IPS-15b (cell line): ENCODE measurements around the gene LRRC27.

ENCODE experiments used
- H3K27me3 ChIP-seq: one replicate; pipeline ENCODE4 v1.6.1; 2013; ENCODE audit warnings: low read length; ENCODE audit not compliant: control insufficient read depth, insufficient read depth
- H3K36me3 ChIP-seq: one replicate; pipeline ENCODE4 v1.6.1; 2013; ENCODE audit warnings: low read length; ENCODE audit not compliant: control insufficient read depth, insufficient read depth
- H3K4me1 ChIP-seq: one replicate; pipeline ENCODE4 v1.6.1; 2013; ENCODE audit warnings: mild to moderate bottlenecking, low read length; ENCODE audit not compliant: control insufficient read depth, insufficient read depth
- H3K4me3 ChIP-seq: one replicate; pipeline ENCODE4 v1.5.1; 2013; ENCODE audit warnings: low read depth, low read length
- H3K9ac ChIP-seq: one replicate; pipeline ENCODE4 v1.6.1; 2013; ENCODE audit warnings: low read depth, mild to moderate bottlenecking, low read length
- H3K9me3 ChIP-seq: one replicate; pipeline ENCODE4 v1.6.1; 2013; ENCODE audit warnings: mild to moderate bottlenecking, low read length; ENCODE audit not compliant: control insufficient read depth, insufficient read depth

The LRRC27 gene

DNA sequence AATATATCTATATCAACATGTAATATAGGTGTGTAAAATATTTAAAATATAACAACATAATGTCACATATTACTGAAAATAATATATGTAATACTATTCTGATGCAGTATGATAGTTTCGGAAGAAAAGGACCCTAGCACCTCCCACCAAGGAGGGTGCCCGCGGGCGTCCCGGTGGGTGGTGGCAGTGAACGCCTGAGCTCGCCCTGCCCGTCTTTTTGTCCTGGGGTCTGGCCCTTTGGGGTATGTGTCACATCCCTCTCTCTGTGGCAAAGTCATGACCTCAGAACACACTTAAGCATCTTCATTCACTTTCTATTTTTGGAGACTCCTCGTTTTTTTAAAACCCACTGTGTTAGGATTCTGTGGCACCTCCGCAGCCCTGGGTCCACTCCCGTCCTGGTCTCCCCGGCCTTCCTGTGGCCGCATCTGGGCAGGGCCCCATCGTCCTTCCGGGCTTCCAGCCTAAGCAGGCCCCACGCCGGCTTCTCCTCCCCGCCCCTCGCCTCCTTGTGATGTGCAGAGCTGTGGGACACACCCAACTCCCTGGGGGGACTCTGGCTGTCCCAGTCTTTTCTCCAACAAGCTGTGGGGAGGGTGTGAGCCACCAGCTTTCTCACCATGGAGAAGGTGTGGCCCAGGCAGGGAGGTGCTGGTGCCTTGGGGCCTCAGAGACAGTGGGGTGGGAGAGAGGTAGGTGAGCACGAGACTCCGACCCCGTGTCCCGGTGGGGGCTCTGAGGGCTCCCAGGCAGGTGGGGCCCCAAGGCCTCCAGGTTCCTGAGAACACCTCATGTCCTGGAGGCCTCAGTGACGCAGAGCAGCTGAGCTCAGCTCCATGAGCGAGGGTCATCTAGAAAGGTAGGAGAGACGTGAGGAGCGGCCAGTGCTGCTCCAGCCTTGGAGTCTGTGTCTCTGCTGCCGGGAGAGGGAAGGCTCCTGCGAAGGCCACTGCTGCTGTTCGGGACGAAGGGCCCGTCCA, 81.5 kb downstream of the LRRC27 start:
- Histone ChIP-seq H3K9ac (no peak overlapping the region), H3K4me3 (no peak overlapping the region), H3K27me3 (no peaks in the 10 kb centered on the region), H3K36me3 (no peaks in the 10 kb centered on the region), H3K9me3 (no peaks in the 10 kb centered on the region), H3K4me1 (no peaks in the 10 kb centered on the region)

GRCh38 chr10:132414402-132415016, 82.5 kb downstream of the LRRC27 start:
- Histone ChIP-seq H3K4me3 (no peak overlapping the region), H3K4me1 (peaks cover 3% of the 10 kb centered on the region), H3K9ac (no peak overlapping the region), H3K36me3 (no peaks in the 10 kb centered on the region), H3K27me3 (no peaks in the 10 kb centered on the region), H3K9me3 (no peaks in the 10 kb centered on the region)

- Histone ChIP-seq H3K4me1 (peaks cover 3% of the 10 kb centered on the region), H3K9me3 (no peaks in the 10 kb centered on the region), H3K9ac (no peak overlapping the region), H3K27me3 (no peaks in the 10 kb centered on the region), H3K36me3 (no peaks in the 10 kb centered on the region), H3K4me3 (no peak overlapping the region)
These were observed 83.3 kb downstream of the LRRC27 start for GRCh38 chr10:132415255-132415654.

- Histone ChIP-seq H3K9ac (no peak overlapping the region), H3K36me3 (no peaks in the 10 kb centered on the region), H3K9me3 (no peaks in the 10 kb centered on the region), H3K4me3 (no peak overlapping the region), H3K27me3 (no peaks in the 10 kb centered on the region), H3K4me1 (peaks cover 3% of the 10 kb centered on the region)
These were observed 84.0 kb downstream of the LRRC27 start for GRCh38 chr10:132415956-132416355.

- Histone ChIP-seq H3K4me1 (peaks cover 3% of the 10 kb centered on the region), H3K27me3 (no peaks in the 10 kb centered on the region), H3K4me3 (no peak overlapping the region), H3K36me3 (no peaks in the 10 kb centered on the region), H3K9me3 (no peaks in the 10 kb centered on the region), H3K9ac (no peak overlapping the region)
These were observed 84.7 kb downstream of the LRRC27 start for GRCh38 chr10:132416566-132417256.

DNA sequence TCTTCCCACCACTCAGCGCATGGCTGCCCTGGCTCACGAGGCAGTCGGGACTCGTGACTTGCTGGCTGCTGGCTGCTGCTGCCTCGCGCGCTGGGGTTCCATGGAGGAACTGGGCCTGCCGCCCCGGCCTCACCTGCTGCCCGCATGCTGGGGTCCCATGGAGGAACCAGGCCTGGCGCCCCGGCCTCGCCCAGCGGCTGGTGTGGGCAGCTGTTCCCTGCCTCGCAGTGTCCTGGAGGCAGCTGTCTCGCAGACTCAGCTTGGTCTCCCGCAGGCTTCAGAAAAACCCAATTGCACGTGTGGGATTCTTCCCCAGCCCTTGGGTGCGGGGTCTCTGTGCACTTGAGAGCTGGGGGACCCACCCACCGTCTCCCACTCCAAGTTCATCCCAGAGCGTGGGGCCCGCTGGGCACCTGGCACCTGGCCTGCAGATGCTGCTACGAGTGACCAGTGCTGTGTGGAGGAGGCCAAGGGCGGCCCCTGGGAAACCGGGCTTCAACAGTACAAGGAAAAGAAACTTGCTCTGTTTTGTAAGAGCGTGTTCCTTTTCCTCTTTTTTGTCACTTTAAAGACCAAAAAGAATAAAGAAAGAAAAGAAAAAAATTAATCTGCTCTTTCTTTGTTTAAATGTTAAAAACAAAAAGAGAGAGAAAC, 85.4 kb downstream of the LRRC27 start:
- no peaks in the 10 kb centered on the region for H3K36me3 ChIP-seq
- no peaks in the 10 kb centered on the region for H3K27me3 ChIP-seq
- peaks cover 3% of the 10 kb centered on the region for H3K4me1 ChIP-seq
- H3K4me3 ChIP-seq: no peak overlapping the region
- H3K9ac ChIP-seq: no peak overlapping the region
- no peaks in the 10 kb centered on the region for H3K9me3 ChIP-seq

- Histone ChIP-seq H3K9me3 (no peaks in the 10 kb centered on the region), H3K4me1 (peaks cover 3% of the 10 kb centered on the region), H3K4me3 (no peak overlapping the region), H3K27me3 (no peaks in the 10 kb centered on the region), H3K36me3 (no peaks in the 10 kb centered on the region), H3K9ac (no peak overlapping the region)
These were observed 86.0 kb downstream of the LRRC27 start for GRCh38 chr10:132417957-132418441.

DNA sequence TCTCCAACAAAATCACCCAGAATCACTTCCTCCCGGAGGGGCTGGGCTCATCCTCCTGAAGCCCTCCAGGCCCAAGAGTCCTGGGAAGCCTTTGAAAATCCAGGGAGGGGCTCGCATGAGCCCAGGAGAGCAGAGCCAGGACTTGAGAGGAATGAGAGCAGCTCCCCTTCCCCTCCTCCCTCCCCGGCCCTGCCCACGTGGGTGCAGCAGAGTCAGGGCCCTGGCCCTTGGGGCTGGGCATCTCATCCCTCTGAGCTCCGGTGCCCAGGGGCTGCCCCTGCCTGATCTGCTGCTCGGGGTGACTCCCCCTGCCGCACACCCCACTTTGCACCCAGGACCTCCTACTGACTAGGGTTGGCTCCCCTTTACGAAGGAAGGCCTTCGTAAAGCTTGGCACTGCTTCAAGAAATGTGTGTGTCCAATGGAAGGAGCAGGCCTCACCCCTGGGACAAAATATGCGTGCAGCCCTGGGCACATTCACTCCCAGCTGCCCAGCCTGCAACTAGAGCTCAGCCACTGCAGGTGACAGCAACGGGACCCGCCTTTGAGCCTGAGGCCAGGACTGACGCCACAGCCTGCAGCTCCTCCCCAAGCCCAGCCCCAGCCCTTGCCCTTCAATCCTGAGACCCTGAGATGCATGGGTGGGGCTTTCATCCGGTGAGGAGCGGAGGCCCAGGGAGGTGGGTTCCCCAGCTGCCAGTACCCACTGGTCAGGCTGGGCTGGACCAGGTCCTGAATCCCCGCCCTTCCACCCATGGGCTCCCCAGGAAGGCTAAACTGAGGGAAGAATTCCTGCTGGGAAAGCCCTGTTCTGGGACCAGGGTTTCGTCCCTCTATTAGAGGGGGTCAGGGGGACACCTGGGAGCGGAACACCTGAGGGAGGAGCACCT, 86.8 kb downstream of the LRRC27 start:
- no peak overlapping the region for H3K9ac ChIP-seq
- H3K9me3 ChIP-seq: no peaks in the 10 kb centered on the region
- H3K27me3 ChIP-seq: no peaks in the 10 kb centered on the region
- peaks cover 3% of the 10 kb centered on the region for H3K4me1 ChIP-seq
- no peak overlapping the region for H3K4me3 ChIP-seq
- no peaks in the 10 kb centered on the region for H3K36me3 ChIP-seq

DNA sequence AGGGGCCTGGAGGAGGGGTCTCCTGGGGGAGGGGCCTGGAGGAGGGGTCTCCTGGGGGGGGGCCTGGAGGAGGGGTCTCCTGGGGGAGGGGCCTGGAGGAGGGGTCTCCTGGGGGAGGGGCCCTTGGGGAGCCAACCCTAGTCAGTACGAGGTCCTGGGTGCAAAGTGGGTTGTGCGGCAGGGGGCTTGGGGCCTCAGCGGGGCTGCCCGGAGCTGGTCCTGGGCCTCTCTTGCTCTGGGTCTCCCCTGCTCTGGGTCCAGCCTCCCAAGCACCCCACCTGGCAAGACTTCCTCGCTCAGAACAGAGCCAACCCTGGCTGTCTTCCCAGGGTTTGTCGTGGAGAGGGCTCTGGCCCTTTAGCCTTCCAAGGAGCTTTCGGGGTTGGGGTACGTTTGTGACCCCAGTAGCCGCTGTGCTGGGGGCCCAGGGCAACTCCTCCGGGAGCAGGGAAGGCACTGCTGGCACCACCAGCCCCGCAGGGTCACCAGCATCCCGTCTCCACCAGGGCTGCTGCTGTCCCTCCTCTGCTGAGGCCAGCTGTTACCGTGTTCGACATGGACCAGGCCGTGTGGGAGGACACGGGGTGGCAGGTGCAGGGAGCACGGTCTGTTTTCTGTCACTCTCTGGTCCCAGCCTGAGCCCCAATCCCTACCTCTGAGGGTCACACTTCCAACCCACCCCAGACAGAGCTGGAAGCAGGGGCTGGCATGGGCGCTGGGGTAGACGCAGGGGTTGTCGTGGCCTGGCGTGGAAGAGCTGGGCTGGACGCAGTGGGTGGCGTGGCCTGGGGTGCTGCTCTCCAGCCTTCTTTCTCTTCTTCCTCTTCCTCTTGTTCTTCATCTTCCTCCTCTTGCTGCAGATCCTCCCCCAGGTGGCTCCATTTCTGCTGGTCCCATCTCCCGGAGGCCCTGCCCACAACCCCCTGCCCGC, 87.8 kb downstream of the LRRC27 start:
- Histone ChIP-seq H3K27me3 (no peaks in the 10 kb centered on the region), H3K9ac (no peak overlapping the region), H3K9me3 (no peaks in the 10 kb centered on the region), H3K36me3 (no peaks in the 10 kb centered on the region), H3K4me3 (no peak overlapping the region), H3K4me1 (peaks cover 3% of the 10 kb centered on the region)

GRCh38 chr10:132420469-132420980, 88.5 kb downstream of the LRRC27 start:
- Histone ChIP-seq H3K4me3 (no peak overlapping the region), H3K9me3 (no peaks in the 10 kb centered on the region), H3K4me1 (peaks cover 3% of the 10 kb centered on the region), H3K9ac (no peak overlapping the region), H3K27me3 (no peaks in the 10 kb centered on the region), H3K36me3 (no peaks in the 10 kb centered on the region)
